Measurements from ENCODE around the gene ACSM6.

GRCh38 chr10:95262763-95263518, 68.9 kb downstream of the ACSM6 start:
- no peak for TF ChIP-seq CTCF (IDR thresholded peaks at IDR 0.05)
- TF ChIP-seq ZFX (IDR thresholded peaks at IDR 0.05; ENCODE audit: borderline replicate concordance): no peak
